Measurements from ENCODE around the gene MED12L. TPM values are rescaled to one million over a fixed set of nuclear protein-coding genes. Genes with fewer than 3 reads are reported as not detected.

The MED12L gene
- total RNA-seq, 2 donors from 2014 or later, result 15.5 to 28.9 TPM

- Mint-ChIP-seq H3K9me3 (no peaks in the 10 kb centered on the region), H3K4me1 (peaks cover 30% of the 10 kb centered on the region), H3K4me3 (no peak overlapping the region), H3K36me3 (ENCODE audit: low read depth) (no peaks in the 10 kb centered on the region), H3K27me3 (ENCODE audit: insufficient read depth) (peaks cover 21% of the 10 kb centered on the region), H3K27ac (no peak overlapping the region)
- H3K36me3 ChIP-seq (ENCODE audit: control insufficient read depth, insufficient read depth, low read length), result no peaks in the 10 kb centered on the region
- H3K4me3 ChIP-seq (ENCODE audit: low read length), result peak overlapping the region; percentile 34
- WGBS, 2 experiments (ENCODE audit: insufficient coverage in 1 of 2, insufficient read length in 1 of 2), result 30 to 47% methylated on average over 4 to 5 of the region's 5 CpGs
- no peak overlapping the region for H3K27ac ChIP-seq (ENCODE audit: low read depth, low read length)
- peak; percentile 58 for TF ChIP-seq CTCF (conservative IDR thresholded peaks at IDR 0.05)
- no peak overlapping the region for H3K9ac ChIP-seq (ENCODE audit: extremely low read depth, low read length, poor library complexity, severe bottlenecking)
- H3K27me3 ChIP-seq (ENCODE audit: control insufficient read depth, insufficient read depth, low read length, poor library complexity, severe bottlenecking), result peaks cover 5% of the 10 kb centered on the region
- no peaks in the 10 kb centered on the region for H3K9me3 ChIP-seq (ENCODE audit: control insufficient read depth, low read length)
- no peak for DNase-seq
- peaks cover 7% of the 10 kb centered on the region for H3K4me1 ChIP-seq (ENCODE audit: control insufficient read depth, insufficient read depth, low read length)
Measured at GRCh38 chr3:151082880-151083838, 2.3 kb upstream of the MED12L start.

- peaks cover 5% of the 10 kb centered on the region for H3K27me3 ChIP-seq (ENCODE audit: control insufficient read depth, insufficient read depth, low read length, poor library complexity, severe bottlenecking)
- Mint-ChIP-seq H3K9me3 (no peaks in the 10 kb centered on the region), H3K4me3 (peak overlapping the region; percentile 79), H3K36me3 (ENCODE audit: low read depth) (no peaks in the 10 kb centered on the region), H3K4me1 (peaks cover 31% of the 10 kb centered on the region), H3K27me3 (ENCODE audit: insufficient read depth) (peaks cover 19% of the 10 kb centered on the region), H3K27ac (no peak overlapping the region)
- no peaks in the 10 kb centered on the region for H3K36me3 ChIP-seq (ENCODE audit: control insufficient read depth, insufficient read depth, low read length)
- H3K4me3 ChIP-seq (ENCODE audit: low read length), result peak overlapping the region; percentile 91
- H3K27ac ChIP-seq (ENCODE audit: low read depth, low read length), result no peak overlapping the region
- H3K4me1 ChIP-seq (ENCODE audit: control insufficient read depth, insufficient read depth, low read length), result peaks cover 7% of the 10 kb centered on the region
- H3K9ac ChIP-seq (ENCODE audit: extremely low read depth, low read length, poor library complexity, severe bottlenecking), result no peak overlapping the region
- no peak for DNase-seq
- H3K9me3 ChIP-seq (ENCODE audit: control insufficient read depth, low read length), result no peaks in the 10 kb centered on the region
- 41 to 45% methylated on average over 14 of the region's 14 CpGs for WGBS, 2 experiments (ENCODE audit: insufficient coverage in 1 of 2, insufficient read length in 1 of 2)
- TF ChIP-seq CTCF (conservative IDR thresholded peaks at IDR 0.05), result no peak
Measured at GRCh38 chr3:151084893-151085226, 604 bp upstream of the MED12L start.

- peak overlapping the region; percentile 79 for H3K4me3 Mint-ChIP-seq
- peaks cover 31% of the 10 kb centered on the region for H3K4me1 Mint-ChIP-seq
- Histone ChIP-seq H3K27ac (ENCODE audit: low read depth, low read length) (peak overlapping the region; percentile 60), H3K36me3 (ENCODE audit: control insufficient read depth, insufficient read depth, low read length) (no peaks in the 10 kb centered on the region), H3K9me3 (ENCODE audit: control insufficient read depth, low read length) (no peaks in the 10 kb centered on the region), H3K4me1 (ENCODE audit: control insufficient read depth, insufficient read depth, low read length) (peaks cover 7% of the 10 kb centered on the region), H3K9ac (ENCODE audit: extremely low read depth, low read length, poor library complexity, severe bottlenecking) (peak overlapping the region; percentile 47), H3K27me3 (ENCODE audit: control insufficient read depth, insufficient read depth, low read length, poor library complexity, severe bottlenecking) (peaks cover 5% of the 10 kb centered on the region), H3K4me3 (ENCODE audit: low read length) (peak overlapping the region; percentile 91)
- no peaks in the 10 kb centered on the region for H3K9me3 Mint-ChIP-seq
- no peak for TF ChIP-seq CTCF (conservative IDR thresholded peaks at IDR 0.05)
- peak; percentile 86 for DNase-seq
- no peak overlapping the region for H3K27ac Mint-ChIP-seq
- WGBS, 2 experiments (ENCODE audit: insufficient coverage in 1 of 2, insufficient read length in 1 of 2), result 0% methylated on average over 56 of the region's 60 CpGs; no CpG with 5 or more reads in 1 of the 2 experiments
- H3K27me3 Mint-ChIP-seq (ENCODE audit: insufficient read depth), result peaks cover 19% of the 10 kb centered on the region
- no peaks in the 10 kb centered on the region for H3K36me3 Mint-ChIP-seq (ENCODE audit: low read depth)
Measured at GRCh38 chr3:151085889-151086483, 522 bp downstream of the MED12L start.
